Stomach (tissue), 4 donors: ENCODE results near the gene GLMP.

Experiments
- EP300 ChIP-seq: sonication (generic); formaldehyde crosslinking; IDR thresholded peaks from one replicate; pipeline ENCODE4 v1.6.1; 2017; ENCODE audit warnings: antibody characterized with exemption
- POLR2A ChIP-seq, 4 donors: fragments of 450-650 bp; IDR thresholded peaks; one replicate each; pipeline ENCODE4 v1.6.1; 2016; ENCODE audit warnings: antibody characterized with exemption in 4 of 4, control low read depth in 2 of 4, mild to moderate bottlenecking in 1 of 4, moderate library complexity in 1 of 4
- POLR2AphosphoS5 ChIP-seq, 3 donors: sonication (generic); formaldehyde crosslinking; IDR thresholded peaks; one replicate each; pipeline ENCODE4 v1.6.1; 2016; ENCODE audit warnings: antibody characterized with exemption in 3 of 3
- TF ChIP-seq, protein P1 (sequence below), 7 experiments: fragments of 450-650 bp in 4 of 7; fragments of 200-600 bp in 3 of 7; sonication (generic) in 3 of 7; IDR thresholded peaks; one replicate each; pipeline ENCODE4 v1.5.1; 2016 to 2019; ENCODE audit warnings: antibody characterized with exemption in 7 of 7, control low read depth in 2 of 7, mild to moderate bottlenecking in 1 of 7

DNA sequence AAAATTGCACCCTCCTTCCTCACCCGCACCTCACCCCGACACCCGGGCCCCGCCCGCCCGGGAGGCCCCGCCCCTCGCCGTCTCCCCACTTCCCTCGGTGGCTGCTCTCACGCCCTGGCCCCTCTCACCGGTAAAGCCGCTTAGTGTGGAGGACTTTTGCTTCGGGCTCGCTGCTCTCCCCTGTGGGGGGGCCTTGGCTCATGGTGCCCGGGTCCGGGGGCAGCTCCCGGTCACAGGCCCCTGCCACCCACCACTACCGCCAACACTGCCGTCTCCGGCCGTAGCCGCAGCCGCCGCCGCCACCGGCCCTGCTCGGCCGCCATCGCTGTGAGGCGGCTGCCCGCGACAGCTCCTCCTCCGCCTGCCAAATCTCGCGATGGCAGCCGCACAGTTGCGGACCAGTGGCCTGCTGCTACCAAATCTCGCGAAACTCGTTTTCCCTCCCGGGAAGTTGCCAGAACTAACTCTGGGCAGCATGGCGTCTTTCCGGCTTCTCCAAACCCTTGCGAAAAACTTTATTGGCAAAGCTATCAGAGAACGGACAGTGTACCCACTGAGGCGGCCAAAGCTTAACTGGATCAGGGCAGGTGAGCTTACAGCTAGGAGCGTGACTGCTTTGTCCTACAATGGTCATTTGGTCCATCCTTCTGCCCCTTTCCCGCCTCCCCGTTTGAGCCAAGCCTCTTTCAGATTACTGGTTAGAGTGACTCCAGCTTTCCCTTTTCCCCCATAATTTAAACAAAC lies 12.8 kb downstream of the GLMP start, which contains the start of gene SMG5:
- TF ChIP-seq, protein P1, sequence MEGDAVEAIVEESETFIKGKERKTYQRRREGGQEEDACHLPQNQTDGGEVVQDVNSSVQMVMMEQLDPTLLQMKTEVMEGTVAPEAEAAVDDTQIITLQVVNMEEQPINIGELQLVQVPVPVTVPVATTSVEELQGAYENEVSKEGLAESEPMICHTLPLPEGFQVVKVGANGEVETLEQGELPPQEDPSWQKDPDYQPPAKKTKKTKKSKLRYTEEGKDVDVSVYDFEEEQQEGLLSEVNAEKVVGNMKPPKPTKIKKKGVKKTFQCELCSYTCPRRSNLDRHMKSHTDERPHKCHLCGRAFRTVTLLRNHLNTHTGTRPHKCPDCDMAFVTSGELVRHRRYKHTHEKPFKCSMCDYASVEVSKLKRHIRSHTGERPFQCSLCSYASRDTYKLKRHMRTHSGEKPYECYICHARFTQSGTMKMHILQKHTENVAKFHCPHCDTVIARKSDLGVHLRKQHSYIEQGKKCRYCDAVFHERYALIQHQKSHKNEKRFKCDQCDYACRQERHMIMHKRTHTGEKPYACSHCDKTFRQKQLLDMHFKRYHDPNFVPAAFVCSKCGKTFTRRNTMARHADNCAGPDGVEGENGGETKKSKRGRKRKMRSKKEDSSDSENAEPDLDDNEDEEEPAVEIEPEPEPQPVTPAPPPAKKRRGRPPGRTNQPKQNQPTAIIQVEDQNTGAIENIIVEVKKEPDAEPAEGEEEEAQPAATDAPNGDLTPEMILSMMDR (IDR thresholded peaks at IDR 0.05): no peak
- TF ChIP-seq POLR2AphosphoS5 (IDR thresholded peaks at IDR 0.05) (peak; percentile 87 to 95 (median 90)), EP300 (no peak), POLR2A (IDR thresholded peaks at IDR 0.05) (peak in 1 of 4 donors; percentile 76)
